ENCODE data around the gene PHF20.

DNA sequence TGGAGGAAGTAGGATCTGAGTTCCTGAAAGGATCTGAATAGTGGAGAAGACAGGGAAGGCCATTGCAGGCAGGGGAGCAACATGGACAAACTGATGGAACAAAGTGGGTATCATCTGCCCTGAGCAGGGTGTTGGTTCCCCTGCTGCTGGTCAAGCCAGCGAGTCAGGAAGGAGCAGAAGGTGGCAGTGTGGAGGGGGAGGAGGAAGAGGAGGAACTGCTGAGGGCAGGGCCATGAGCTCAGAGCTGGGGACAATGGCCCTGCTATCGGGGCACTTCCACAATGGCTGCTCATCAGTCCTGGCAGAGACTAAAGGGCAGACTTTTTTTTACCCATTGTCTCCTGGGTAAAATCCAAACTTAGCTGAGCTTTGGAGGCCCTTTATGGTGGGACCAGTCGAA lies 210.2 kb downstream of the PHF20 start:
- TF ChIP-seq, protein P1, sequence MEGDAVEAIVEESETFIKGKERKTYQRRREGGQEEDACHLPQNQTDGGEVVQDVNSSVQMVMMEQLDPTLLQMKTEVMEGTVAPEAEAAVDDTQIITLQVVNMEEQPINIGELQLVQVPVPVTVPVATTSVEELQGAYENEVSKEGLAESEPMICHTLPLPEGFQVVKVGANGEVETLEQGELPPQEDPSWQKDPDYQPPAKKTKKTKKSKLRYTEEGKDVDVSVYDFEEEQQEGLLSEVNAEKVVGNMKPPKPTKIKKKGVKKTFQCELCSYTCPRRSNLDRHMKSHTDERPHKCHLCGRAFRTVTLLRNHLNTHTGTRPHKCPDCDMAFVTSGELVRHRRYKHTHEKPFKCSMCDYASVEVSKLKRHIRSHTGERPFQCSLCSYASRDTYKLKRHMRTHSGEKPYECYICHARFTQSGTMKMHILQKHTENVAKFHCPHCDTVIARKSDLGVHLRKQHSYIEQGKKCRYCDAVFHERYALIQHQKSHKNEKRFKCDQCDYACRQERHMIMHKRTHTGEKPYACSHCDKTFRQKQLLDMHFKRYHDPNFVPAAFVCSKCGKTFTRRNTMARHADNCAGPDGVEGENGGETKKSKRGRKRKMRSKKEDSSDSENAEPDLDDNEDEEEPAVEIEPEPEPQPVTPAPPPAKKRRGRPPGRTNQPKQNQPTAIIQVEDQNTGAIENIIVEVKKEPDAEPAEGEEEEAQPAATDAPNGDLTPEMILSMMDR (conservative IDR thresholded peaks at IDR 0.05; ENCODE audit: low read depth, low read length): no peak
- TF ChIP-seq EZH2phosphoT487 (IDR thresholded peaks at IDR 0.05; ENCODE audit: borderline replicate concordance, low read length): no peak
